Endodermal cell (in vitro differentiated cells): ENCODE data around the gene KRT84. TPM values are rescaled to one million over a fixed set of nuclear protein-coding genes. Genes with fewer than 3 reads are reported as not detected.

Source experiments
- DNase-seq: peaks from one replicate; pipeline ENCODE4 v3.0.0-alpha.2; 2017
- H3K27ac ChIP-seq: 2 replicates; pipeline ENCODE4 v1.5.1; 2013; ENCODE audit warnings: mild to moderate bottlenecking, low read depth, low read length, moderate library complexity
- H3K27me3 ChIP-seq: 2 replicates; pipeline ENCODE4 v1.6.1; 2013; ENCODE audit warnings: mild to moderate bottlenecking, low read length, moderate library complexity; ENCODE audit not compliant: insufficient read depth, control insufficient read depth, poor library complexity, severe bottlenecking
- H3K36me3 ChIP-seq: 2 replicates; pipeline ENCODE4 v1.7.0; 2013; ENCODE audit warnings: mild to moderate bottlenecking, low read length, moderate library complexity; ENCODE audit not compliant: control insufficient read depth, insufficient read depth
- H3K4me1 ChIP-seq: one replicate; pipeline ENCODE4 v1.7.0; 2013; ENCODE audit warnings: low read length; ENCODE audit not compliant: control insufficient read depth, insufficient read depth
- H3K4me3 ChIP-seq: 2 replicates; pipeline ENCODE4 v1.5.1; 2013; ENCODE audit warnings: mild to moderate bottlenecking, low read length, moderate library complexity
- H3K9ac ChIP-seq: 2 replicates; pipeline ENCODE4 v1.6.1; 2013; ENCODE audit warnings: mild to moderate bottlenecking, low read length, moderate library complexity; ENCODE audit not compliant: poor library complexity, severe bottlenecking; ENCODE audit errors: extremely low read depth
- H3K9me3 ChIP-seq: 2 replicates; pipeline ENCODE4 v1.6.1; 2013; ENCODE audit warnings: mild to moderate bottlenecking, low read length, moderate library complexity; ENCODE audit not compliant: control insufficient read depth
- H3K27ac Mint-ChIP-seq: 2 replicates; pipeline ENCODE4 v1.8.0; 2020; ENCODE audit warnings: mixed read lengths
- H3K27me3 Mint-ChIP-seq: 2 replicates; pipeline ENCODE4 v1.8.0; 2021; ENCODE audit warnings: mild to moderate bottlenecking, mixed read lengths; ENCODE audit not compliant: insufficient read depth
- H3K36me3 Mint-ChIP-seq: 2 replicates; pipeline ENCODE4 v1.8.0; 2020; ENCODE audit warnings: low read depth, mixed read lengths
- H3K4me1 Mint-ChIP-seq: 2 replicates; pipeline ENCODE4 v1.8.0; 2020; ENCODE audit warnings: mixed read lengths
- H3K4me3 Mint-ChIP-seq: 2 replicates; pipeline ENCODE4 v1.8.0; 2020; ENCODE audit warnings: mild to moderate bottlenecking, moderate library complexity, mixed read lengths
- H3K9me3 Mint-ChIP-seq: 2 replicates; pipeline ENCODE4 v1.8.0; 2020; ENCODE audit warnings: mild to moderate bottlenecking, mixed read lengths
- WGBS, 2 experiments: methylation state at CpG; one replicate each; pipeline versions ENCODE4 v1.1.5 to v1.1.7; 2013; ENCODE audit warnings: missing lambda C conversion rate in 2 of 2, mixed read lengths in 1 of 2; ENCODE audit not compliant: insufficient coverage in 1 of 2, insufficient read length in 1 of 2; 5-methylcytosine and 5-hydroxymethylcytosine counted together
- total RNA-seq, 2 donors: library from RNA; stranded (reverse); fragmentation: NEBNext Ultra II Directional in 1 of 2; extraction: Animal tissue kit (Norgen Biotek cat#: 25700) in 1 of 2; gene quantifications; 2 replicates in 1 of 2; 3 replicates in 1 of 2; pipeline ENCODE4 v1.2.1, GENCODE V29; 2021
- TF ChIP-seq, protein P1 (sequence below): fragments of 200-600 bp; sonication (generic); conservative IDR thresholded peaks from 2 replicates; pipeline ENCODE4 v1.5.0; 2021; ENCODE audit warnings: antibody characterized with exemption, mild to moderate bottlenecking

KRT84 gene
- total RNA-seq, 2 donors from 2014 or later: not detected

DNA sequence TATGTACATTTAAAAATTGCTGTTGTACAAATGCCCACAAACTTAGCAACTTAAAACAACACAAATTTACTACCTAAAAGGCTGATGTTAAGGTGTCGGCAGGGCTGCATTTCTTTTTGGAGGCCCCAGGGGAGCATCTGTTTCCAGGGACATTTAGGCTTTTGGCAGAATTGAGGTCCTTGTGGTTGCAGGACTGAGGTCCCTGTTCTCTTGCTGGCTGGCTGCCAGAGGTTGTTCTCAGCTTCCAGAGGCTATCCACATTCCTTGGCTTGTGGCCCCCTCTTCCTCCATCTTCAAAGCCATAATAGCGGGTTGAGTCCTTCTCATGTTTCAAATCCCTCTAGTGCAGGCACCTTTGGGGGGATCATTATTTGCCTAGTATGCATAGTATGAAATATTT is 41.9 kb downstream of the KRT84 start:
- Mint-ChIP-seq H3K9me3 (peaks cover 7% of the 10 kb centered on the region), H3K4me3 (no peak overlapping the region), H3K27me3 (peaks cover 4% of the 10 kb centered on the region), H3K27ac (no peak overlapping the region), H3K36me3 (no peaks in the 10 kb centered on the region), H3K4me1 (peaks cover 4% of the 10 kb centered on the region)
- Histone ChIP-seq H3K36me3 (no peaks in the 10 kb centered on the region), H3K9me3 (peaks cover 7% of the 10 kb centered on the region), H3K4me1 (no peaks in the 10 kb centered on the region), H3K27me3 (no peaks in the 10 kb centered on the region), H3K9ac (no peak overlapping the region), H3K27ac (no peak overlapping the region), H3K4me3 (no peak overlapping the region)
- DNase-seq: no peak
- TF ChIP-seq, protein P1, sequence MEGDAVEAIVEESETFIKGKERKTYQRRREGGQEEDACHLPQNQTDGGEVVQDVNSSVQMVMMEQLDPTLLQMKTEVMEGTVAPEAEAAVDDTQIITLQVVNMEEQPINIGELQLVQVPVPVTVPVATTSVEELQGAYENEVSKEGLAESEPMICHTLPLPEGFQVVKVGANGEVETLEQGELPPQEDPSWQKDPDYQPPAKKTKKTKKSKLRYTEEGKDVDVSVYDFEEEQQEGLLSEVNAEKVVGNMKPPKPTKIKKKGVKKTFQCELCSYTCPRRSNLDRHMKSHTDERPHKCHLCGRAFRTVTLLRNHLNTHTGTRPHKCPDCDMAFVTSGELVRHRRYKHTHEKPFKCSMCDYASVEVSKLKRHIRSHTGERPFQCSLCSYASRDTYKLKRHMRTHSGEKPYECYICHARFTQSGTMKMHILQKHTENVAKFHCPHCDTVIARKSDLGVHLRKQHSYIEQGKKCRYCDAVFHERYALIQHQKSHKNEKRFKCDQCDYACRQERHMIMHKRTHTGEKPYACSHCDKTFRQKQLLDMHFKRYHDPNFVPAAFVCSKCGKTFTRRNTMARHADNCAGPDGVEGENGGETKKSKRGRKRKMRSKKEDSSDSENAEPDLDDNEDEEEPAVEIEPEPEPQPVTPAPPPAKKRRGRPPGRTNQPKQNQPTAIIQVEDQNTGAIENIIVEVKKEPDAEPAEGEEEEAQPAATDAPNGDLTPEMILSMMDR: no peak
- 98 to 100% methylated on average over 2 of the region's 2 CpGs for WGBS, 2 experiments

DNA sequence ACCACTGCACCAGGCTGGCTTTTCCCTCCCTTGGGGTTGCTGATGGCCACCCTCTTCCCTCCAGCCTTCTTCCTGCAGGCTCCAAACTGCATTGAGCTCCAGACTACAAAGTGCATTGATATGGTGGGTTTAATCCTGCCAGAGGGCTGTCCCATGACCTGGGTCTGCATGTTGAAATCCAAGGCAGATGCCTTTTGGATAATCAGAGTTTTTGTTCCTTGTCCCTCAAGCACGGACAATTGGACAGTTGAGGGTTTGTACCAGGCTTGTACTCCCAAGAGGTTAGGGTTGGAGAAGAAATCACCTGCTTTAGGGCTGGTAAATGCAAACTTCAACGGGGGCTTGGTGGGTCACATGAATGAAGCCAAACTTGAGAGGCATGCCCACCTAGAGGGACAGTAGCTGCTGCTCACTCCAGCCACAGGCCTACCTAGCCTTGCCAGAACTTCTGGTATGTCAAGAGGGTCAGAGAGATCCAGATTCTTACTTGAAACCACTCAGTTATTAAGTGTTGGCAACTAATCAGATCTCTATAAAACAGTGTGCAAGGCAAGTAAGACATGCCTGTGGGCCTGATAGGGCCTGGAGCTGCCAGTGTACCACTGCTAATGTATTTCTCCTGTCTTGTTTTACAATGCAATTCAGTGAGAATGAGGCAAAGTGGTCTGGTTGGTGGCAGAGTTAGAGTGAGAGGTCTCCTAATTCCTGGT is 42.5 kb downstream of the KRT84 start:
- Mint-ChIP-seq H3K9me3 (peaks cover 7% of the 10 kb centered on the region), H3K4me1 (peaks cover 4% of the 10 kb centered on the region), H3K36me3 (no peaks in the 10 kb centered on the region), H3K27me3 (peaks cover 4% of the 10 kb centered on the region), H3K27ac (no peak overlapping the region), H3K4me3 (no peak overlapping the region)
- WGBS, 2 experiments: 84 to 91% methylated on average over 1 to 2 of the region's 2 CpGs
- Histone ChIP-seq H3K27me3 (no peaks in the 10 kb centered on the region), H3K9ac (no peak overlapping the region), H3K9me3 (peaks cover 7% of the 10 kb centered on the region), H3K27ac (no peak overlapping the region), H3K4me1 (no peaks in the 10 kb centered on the region), H3K4me3 (no peak overlapping the region), H3K36me3 (no peaks in the 10 kb centered on the region)
- DNase-seq: no peak
- TF ChIP-seq, protein P1: no peak

DNA sequence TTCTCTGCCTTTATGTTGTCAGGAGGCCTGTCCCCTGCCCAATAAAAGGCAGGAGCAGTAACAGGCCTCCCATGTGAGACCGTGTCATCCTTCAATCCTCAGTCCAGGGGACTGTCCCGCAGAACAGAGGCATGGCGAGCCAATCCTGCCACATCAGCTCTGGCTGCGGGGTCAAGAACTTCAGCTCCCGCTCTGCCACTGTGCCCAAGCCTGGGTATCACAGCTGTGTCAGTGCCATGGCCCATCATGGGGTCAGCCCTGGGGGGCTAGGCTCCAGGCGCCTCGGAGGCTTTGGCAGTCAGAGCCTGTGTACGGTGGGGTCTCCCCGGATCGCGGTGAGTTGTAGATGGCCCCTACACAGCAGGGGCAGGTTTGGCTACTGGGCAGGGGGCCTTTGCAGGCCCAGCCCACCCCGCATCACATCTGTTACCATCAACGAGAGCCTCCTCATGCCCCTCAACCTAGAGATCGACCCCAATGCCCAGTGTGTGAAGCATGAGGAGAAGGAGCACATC is 44.3 kb downstream of the KRT84 start:
- Histone ChIP-seq H3K9me3 (peaks cover 7% of the 10 kb centered on the region), H3K4me3 (no peak overlapping the region), H3K27ac (no peak overlapping the region), H3K9ac (no peak overlapping the region), H3K27me3 (no peaks in the 10 kb centered on the region), H3K4me1 (no peaks in the 10 kb centered on the region), H3K36me3 (no peaks in the 10 kb centered on the region)
- Mint-ChIP-seq H3K4me3 (no peak overlapping the region), H3K4me1 (no peaks in the 10 kb centered on the region), H3K36me3 (no peaks in the 10 kb centered on the region), H3K9me3 (peaks cover 7% of the 10 kb centered on the region), H3K27ac (no peak overlapping the region), H3K27me3 (peaks cover 6% of the 10 kb centered on the region)
- TF ChIP-seq, protein P1: no peak
- no peak for DNase-seq
- WGBS, 2 experiments: 94 to 95% methylated on average over 4 to 14 of the region's 14 CpGs
